RWPE2 (cell line): Measurements from ENCODE around the gene MTAP.

Source experiments
- ATAC-seq: fragments of 200-7000 bp; cut with Tn5 transposase; 3 replicates; pipeline ENCODE4 v1.9.1; 2021; ENCODE audit warnings: low read depth
- DNase-seq: peaks from one replicate; pipeline ENCODE4 v3.0.0-alpha.2; 2020; ENCODE audit warnings: low spot score
- H3K27ac ChIP-seq: fragments of 450-650 bp; 2 replicates; pipeline ENCODE4 v1.5.1; 2017; ENCODE audit warnings: mild to moderate bottlenecking; ENCODE audit not compliant: poor library complexity, severe bottlenecking
- H3K27me3 ChIP-seq: fragments of 250-450 bp; sonication (Bioruptor Pico); 2 replicates; pipeline ENCODE4 v1.5.1; 2021; ENCODE audit warnings: mild to moderate bottlenecking, moderate library complexity; ENCODE audit not compliant: insufficient read depth, poor library complexity, severe bottlenecking
- H3K36me3 ChIP-seq: fragments of 250-450 bp; sonication (Bioruptor Pico); 2 replicates; pipeline ENCODE4 v1.5.1; 2020; ENCODE audit warnings: low read depth, mild to moderate bottlenecking, moderate library complexity
- H3K4me1 ChIP-seq: fragments of 250-450 bp; sonication (Bioruptor Pico); 2 replicates; pipeline ENCODE4 v1.5.1; 2021; ENCODE audit warnings: mild to moderate bottlenecking, moderate library complexity; ENCODE audit not compliant: insufficient read depth, poor library complexity, severe bottlenecking
- H3K4me3 ChIP-seq: fragments of 250-450 bp; sonication (Bioruptor Pico); 2 replicates; pipeline ENCODE4 v1.5.1; 2021; ENCODE audit warnings: mild to moderate bottlenecking, moderate library complexity; ENCODE audit not compliant: severe bottlenecking
- H3K9me3 ChIP-seq: fragments of 250-450 bp; sonication (Bioruptor Pico); 2 replicates; pipeline ENCODE4 v1.5.1; 2021; ENCODE audit warnings: mild to moderate bottlenecking, moderate library complexity; ENCODE audit not compliant: severe bottlenecking
- CTCF ChIP-seq: fragments of 450-650 bp; IDR thresholded peaks from one replicate; pipeline ENCODE4 v1.5.1; 2017; ENCODE audit warnings: mild to moderate bottlenecking, moderate library complexity; ENCODE audit not compliant: poor library complexity, severe bottlenecking

MTAP gene

GRCh38 chr9:21802418-21803000, at the start of gene MTAP:
TSS of gene MTAP (plus strand) at chr9:21802636. CDS start at chr9:21802749, 113 bp downstream.
- ATAC-seq (peak; percentile 93), DNase-seq (peak; percentile 96)
- Histone ChIP-seq H3K4me3 (peak within 1 kb of the TSS; percentile 71), H3K27ac (peak within 1 kb of the TSS; percentile 78), H3K4me1 (peaks cover 22% of the 10 kb centered on the region), H3K27me3 (no peaks in the 10 kb centered on the region), H3K36me3 (peaks cover 32% of the 10 kb centered on the region), H3K9me3 (no peaks in the 10 kb centered on the region)
- TF ChIP-seq CTCF: no peak

DNA sequence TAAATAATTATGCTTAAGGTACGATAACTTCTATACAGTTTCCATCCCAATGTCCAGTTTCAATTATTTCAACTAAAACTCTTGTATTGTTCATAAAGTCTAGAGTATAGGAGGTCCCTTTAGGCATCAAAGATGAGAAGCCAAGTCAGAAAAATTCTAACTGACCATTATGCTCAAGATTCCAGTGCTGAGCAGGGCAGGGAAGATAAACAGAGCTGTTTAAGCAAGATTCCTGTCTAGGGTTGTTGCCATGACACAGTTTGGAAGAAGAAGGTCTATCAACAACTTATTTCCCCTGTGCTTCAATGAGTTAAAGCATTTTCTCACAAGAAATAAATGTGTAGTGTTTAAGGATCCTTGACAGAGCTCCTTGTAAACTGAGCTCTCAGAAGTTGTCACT, 48.9 kb upstream of the MTAP start:
- no peak overlapping the region for H3K4me3 ChIP-seq
- ATAC-seq (no peak), DNase-seq (no peak)
- H3K27ac ChIP-seq: no peak overlapping the region
- H3K9me3 ChIP-seq: no peaks in the 10 kb centered on the region
- TF ChIP-seq CTCF: no peak
- no peaks in the 10 kb centered on the region for H3K27me3 ChIP-seq
- H3K4me1 ChIP-seq: peaks cover 26% of the 10 kb centered on the region
- H3K36me3 ChIP-seq: no peaks in the 10 kb centered on the region

DNA sequence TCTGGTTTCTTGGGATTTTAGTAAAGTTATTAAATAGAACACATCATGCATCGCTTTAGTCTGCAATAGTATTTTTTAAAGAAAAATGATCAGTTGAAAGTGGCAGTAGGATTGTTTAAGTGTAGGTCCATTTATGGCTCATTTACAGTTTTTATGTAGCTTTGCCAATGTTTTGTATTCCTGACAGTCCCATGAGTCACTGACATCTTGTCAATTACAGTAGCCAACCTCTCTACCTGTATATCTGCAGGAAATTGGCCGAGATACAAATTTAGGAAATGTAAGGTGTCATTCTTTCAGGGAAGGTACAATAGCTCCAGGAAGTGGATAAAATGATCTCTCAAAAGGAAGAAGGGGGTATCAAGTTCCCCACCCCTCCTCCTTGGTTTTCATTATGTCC, 47.7 kb upstream of the MTAP start:
- no peaks in the 10 kb centered on the region for H3K27me3 ChIP-seq
- no peaks in the 10 kb centered on the region for H3K36me3 ChIP-seq
- no peaks in the 10 kb centered on the region for H3K9me3 ChIP-seq
- ATAC-seq (peak; percentile 83), DNase-seq (no peak)
- H3K27ac ChIP-seq: peak overlapping the region; percentile 36
- H3K4me3 ChIP-seq: no peak overlapping the region
- peaks cover 27% of the 10 kb centered on the region for H3K4me1 ChIP-seq
- no peak for TF ChIP-seq CTCF

- no peak for ATAC-seq
- DNase-seq: no peak
- H3K9me3 ChIP-seq: no peaks in the 10 kb centered on the region
- no peak for TF ChIP-seq CTCF
- H3K4me3 ChIP-seq: no peak overlapping the region
- H3K4me1 ChIP-seq: peaks cover 27% of the 10 kb centered on the region
- H3K27ac ChIP-seq: peak overlapping the region; percentile 20
- no peaks in the 10 kb centered on the region for H3K36me3 ChIP-seq
- no peaks in the 10 kb centered on the region for H3K27me3 ChIP-seq
Measured at GRCh38 chr9:21758540-21758939, 43.9 kb upstream of the MTAP start.

DNA sequence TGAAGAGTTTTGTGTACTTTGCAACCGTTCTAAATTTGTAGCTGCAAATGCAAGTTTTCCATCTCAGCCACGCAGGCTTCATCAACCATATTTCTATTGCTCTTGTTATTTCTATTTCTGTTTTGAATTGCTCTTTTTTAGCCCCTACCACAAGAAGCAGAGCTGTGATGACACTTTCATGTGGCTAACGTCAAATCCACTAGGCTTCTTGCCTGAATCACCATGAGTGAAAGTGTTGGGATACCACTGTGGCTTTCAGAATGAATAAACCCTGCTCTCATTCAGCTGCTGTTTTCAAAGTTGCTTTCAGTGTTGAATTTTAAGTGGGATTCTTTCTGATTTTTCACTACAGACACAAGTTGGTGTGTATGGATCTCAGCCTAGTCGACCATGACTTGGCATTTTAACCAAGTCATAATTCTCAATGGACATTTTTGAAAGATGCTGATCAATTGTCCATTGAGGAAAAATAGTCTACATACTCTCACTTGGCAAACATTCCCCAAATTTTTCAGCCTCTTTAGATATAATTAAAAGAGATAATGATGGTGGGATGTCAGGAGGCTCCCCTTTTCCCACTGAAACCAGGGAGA, 41.0 kb upstream of the MTAP start:
- no peak for DNase-seq
- no peaks in the 10 kb centered on the region for H3K9me3 ChIP-seq
- H3K4me3 ChIP-seq: no peak overlapping the region
- peaks cover 14% of the 10 kb centered on the region for H3K4me1 ChIP-seq
- ATAC-seq: no peak
- H3K36me3 ChIP-seq: no peaks in the 10 kb centered on the region
- H3K27me3 ChIP-seq: no peaks in the 10 kb centered on the region
- TF ChIP-seq CTCF: no peak
- no peak overlapping the region for H3K27ac ChIP-seq
